LNCAP (cell line): Measurements from ENCODE around the gene NAPEPLD.
A peak's percentile ranks its signal among the peaks of the same experiment; 100 is the strongest.

Experiments
- TF ChIP-seq, protein P1 (sequence below): fragments of 450-650 bp; IDR thresholded peaks from 2 replicates; pipeline ENCODE4 v1.5.1; 2017; ENCODE audit warnings: mild to moderate bottlenecking

Gene NAPEPLD

GRCh38 chr7:103075337-103075918, 73.5 kb downstream of the NAPEPLD start:
- TF ChIP-seq, protein P1, sequence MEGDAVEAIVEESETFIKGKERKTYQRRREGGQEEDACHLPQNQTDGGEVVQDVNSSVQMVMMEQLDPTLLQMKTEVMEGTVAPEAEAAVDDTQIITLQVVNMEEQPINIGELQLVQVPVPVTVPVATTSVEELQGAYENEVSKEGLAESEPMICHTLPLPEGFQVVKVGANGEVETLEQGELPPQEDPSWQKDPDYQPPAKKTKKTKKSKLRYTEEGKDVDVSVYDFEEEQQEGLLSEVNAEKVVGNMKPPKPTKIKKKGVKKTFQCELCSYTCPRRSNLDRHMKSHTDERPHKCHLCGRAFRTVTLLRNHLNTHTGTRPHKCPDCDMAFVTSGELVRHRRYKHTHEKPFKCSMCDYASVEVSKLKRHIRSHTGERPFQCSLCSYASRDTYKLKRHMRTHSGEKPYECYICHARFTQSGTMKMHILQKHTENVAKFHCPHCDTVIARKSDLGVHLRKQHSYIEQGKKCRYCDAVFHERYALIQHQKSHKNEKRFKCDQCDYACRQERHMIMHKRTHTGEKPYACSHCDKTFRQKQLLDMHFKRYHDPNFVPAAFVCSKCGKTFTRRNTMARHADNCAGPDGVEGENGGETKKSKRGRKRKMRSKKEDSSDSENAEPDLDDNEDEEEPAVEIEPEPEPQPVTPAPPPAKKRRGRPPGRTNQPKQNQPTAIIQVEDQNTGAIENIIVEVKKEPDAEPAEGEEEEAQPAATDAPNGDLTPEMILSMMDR = no peak

- TF ChIP-seq, protein P1 = peak; percentile 21; the same call in 1 of the 2 replicates
Measured at GRCh38 chr7:103074519-103075336, 74.2 kb downstream of the NAPEPLD start, which contains the start of the genes ARMC10 and FBXL13. Gene ARMC10, plus strand, starts transcription at chr7:103075140. Its CDS starts 133 bp downstream, at chr7:103075273. Gene FBXL13, minus strand, starts transcription at chr7:103074796.

GRCh38 chr7:103073989-103074518, 74.8 kb downstream of the NAPEPLD start:
- TF ChIP-seq, protein P1 = no peak

DNA sequence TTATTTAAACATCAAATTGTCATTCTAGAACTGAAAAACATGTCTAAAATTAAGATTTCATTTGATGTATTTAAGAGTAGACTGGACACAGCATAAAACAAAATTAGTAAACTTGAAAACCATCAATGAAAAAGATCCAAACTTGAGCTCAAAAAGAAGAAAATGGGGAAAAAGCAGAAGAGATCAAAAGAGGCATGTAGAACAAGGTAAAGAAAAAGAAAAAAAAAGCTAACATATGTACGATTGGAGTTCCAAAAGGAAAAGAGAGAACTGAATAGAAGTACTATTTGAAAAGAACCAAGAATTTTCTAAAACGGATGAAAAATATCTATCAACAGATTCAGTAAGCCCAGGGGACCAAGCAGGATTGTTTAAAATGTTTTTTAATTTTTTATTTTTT, 77.9 kb downstream of the NAPEPLD start:
- TF ChIP-seq, protein P1 = no peak

DNA sequence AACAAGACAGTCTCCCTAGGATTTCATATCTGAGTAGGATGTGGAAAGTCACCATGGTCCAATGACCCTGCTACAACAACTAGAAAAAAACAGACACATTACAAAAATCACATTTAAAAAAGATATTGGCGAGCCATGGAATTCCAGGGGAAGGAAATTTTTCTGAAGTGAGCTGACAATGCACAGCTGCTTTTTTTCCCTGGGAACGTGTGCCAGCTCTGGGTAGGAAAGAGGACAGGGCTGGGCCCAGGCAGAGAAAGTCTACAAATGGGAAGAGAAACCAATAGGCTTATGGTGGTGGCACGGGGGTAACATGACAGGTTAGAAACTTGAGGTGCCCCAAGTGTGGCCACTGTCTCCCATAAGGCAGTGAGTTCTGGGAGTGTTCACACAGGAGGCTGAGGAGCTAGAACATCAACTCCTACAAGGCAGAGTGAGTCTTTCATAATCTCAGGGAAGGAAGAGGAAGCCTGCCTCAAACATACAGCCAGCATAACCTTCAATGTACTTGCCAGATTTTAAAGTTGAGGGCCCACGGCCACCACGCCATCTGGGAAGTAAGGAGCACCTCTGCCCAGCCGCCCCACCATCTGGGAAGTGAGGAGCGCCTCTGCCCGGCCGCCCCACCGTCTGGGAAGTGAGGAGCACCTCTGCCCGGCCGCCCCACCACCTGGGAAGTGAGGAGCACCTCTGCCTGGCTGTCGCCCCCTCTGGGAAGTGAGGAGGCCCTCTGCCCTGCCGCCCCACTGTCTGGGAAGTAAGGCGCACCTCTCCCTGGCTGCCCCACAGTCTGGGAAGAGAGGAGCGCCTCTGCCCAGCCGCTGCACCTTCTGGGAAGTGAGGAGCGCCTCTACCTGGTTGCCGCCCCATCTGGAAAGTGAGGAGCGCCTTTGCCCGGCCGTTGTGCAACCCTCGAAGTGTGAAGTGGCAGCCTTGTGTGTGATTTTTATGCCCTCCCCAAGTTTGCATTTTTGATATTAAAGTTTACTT, 80.2 kb downstream of the NAPEPLD start:
- TF ChIP-seq, protein P1 = no peak

DNA sequence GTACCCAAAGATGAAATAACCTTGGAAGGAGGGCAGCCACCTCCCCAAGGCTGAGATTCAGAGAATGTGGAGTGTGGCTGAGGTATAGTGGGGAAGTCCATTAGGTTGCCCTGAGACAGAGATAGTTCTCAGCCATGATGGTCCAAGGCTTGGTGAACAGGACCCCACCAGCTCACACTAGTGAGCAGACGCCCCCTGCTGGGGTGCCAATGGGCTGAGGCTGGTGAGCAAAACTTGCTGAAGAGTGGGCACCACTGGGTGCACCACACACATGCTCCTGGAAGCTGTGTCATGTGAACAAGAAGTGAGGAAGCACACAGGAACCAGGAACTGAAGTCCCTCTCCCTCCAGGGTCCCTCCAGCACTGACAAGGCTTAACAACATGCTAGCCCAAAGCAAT, 83.2 kb downstream of the NAPEPLD start:
- TF ChIP-seq, protein P1 = peak; percentile 49

- TF ChIP-seq, protein P1 = no peak
Measured at GRCh38 chr7:103063895-103064294, 85.0 kb downstream of the NAPEPLD start.
